Fibroblast of lung (primary cell): ENCODE measurements around the gene EPS15. TPM values are rescaled to one million over a fixed set of nuclear protein-coding genes. Genes with fewer than 3 reads are reported as not detected.

Experiments
- DNase-seq, 2 donors: peaks; one replicate each; pipeline versions ENCODE4 v3.0.0 to v3.0.0-alpha.2; 2010; ENCODE audit warnings: low read depth in 2 of 2
- H2AFZ ChIP-seq: 2 replicates; pipeline ENCODE4 v1.5.1; 2012; ENCODE audit warnings: low read length, control low read depth, inconsistent platforms
- H3K27ac ChIP-seq: 2 replicates; pipeline ENCODE4 v1.5.1; 2011; ENCODE audit warnings: low read length, control low read depth; ENCODE audit not compliant: insufficient read depth
- H3K27me3 ChIP-seq: 2 replicates; pipeline ENCODE4 v1.5.1; 2011; ENCODE audit warnings: mild to moderate bottlenecking, low read length; ENCODE audit not compliant: control insufficient read depth, insufficient read depth
- H3K36me3 ChIP-seq: 2 replicates; pipeline ENCODE4 v1.5.1; 2011; ENCODE audit warnings: low read length; ENCODE audit not compliant: control insufficient read depth, insufficient read depth
- H3K4me1 ChIP-seq: 2 replicates; pipeline ENCODE4 v1.5.1; 2011; ENCODE audit warnings: low read length; ENCODE audit not compliant: control insufficient read depth, insufficient read depth; ENCODE audit errors: extremely low read depth
- H3K4me2 ChIP-seq: 2 replicates; pipeline ENCODE4 v1.5.1; 2011; ENCODE audit warnings: low read length, control low read depth; ENCODE audit not compliant: insufficient read depth; ENCODE audit errors: extremely low read depth
- H3K4me3 ChIP-seq, 4 experiments: fragments of 200-600 bp in 1 of 4; sonication (generic) in 1 of 4; replicated peaks in 1 of 4; 2 replicates each; pipeline ENCODE4 v1.5.1; 2011 to 2016; ENCODE audit warnings: low read length in 4 of 4, low read depth in 3 of 4, mild to moderate bottlenecking in 3 of 4, control low read depth in 2 of 4, inconsistent platforms in 1 of 4, mixed read lengths in 1 of 4; ENCODE audit not compliant: insufficient read depth in 1 of 4; ENCODE audit errors: control extremely low read depth in 1 of 4
- H3K79me2 ChIP-seq: 2 replicates; pipeline ENCODE4 v1.5.1; 2012; ENCODE audit warnings: mild to moderate bottlenecking, low read length, inconsistent platforms; ENCODE audit not compliant: control insufficient read depth, insufficient read depth
- H3K9ac ChIP-seq: 2 replicates; pipeline ENCODE4 v1.5.1; 2011; ENCODE audit warnings: mild to moderate bottlenecking, low read length, control low read depth; ENCODE audit not compliant: insufficient read depth
- H3K9me3 ChIP-seq: 2 replicates; pipeline ENCODE4 v1.5.1; 2012; ENCODE audit warnings: low read depth, low read length; ENCODE audit not compliant: control insufficient read depth, insufficient read depth
- H4K20me1 ChIP-seq: 2 replicates; pipeline ENCODE4 v1.5.1; 2011; ENCODE audit warnings: low read length; ENCODE audit not compliant: control insufficient read depth, insufficient read depth; ENCODE audit errors: extremely low read depth
- CTCF ChIP-seq, 2 donors: IDR thresholded peaks in 1 of 2; conservative IDR thresholded peaks in 1 of 2; 1 replicate in 1 of 2; 2 replicates in 1 of 2; pipeline ENCODE4 v1.5.1; 2011 to 2012; ENCODE audit warnings: low read length in 2 of 2, control low read depth in 1 of 2, inconsistent platforms in 1 of 2, low read depth in 1 of 2, mild to moderate bottlenecking in 1 of 2
- EZH2 ChIP-seq: IDR thresholded peaks from 2 replicates; pipeline ENCODE4 v1.5.1; 2012; ENCODE audit warnings: low read length, control low read depth, mild to moderate bottlenecking; ENCODE audit errors: missing control alignments
- polyA plus RNA-seq, 2 donors: library from polyadenylated mRNA; depleted of rRNA in 1 of 2; stranded (reverse) in 1 of 2; unstranded in 1 of 2; fragments of >200 nt; gene quantifications; 2 replicates each; pipeline ENCODE4 v1.2.1, GENCODE V29; 2011 to 2012; ENCODE audit warnings: missing spikeins in 1 of 2
- total RNA-seq: library from RNA; depleted of rRNA; stranded (reverse); fragments of >200 nt; gene quantifications from 2 replicates; pipeline ENCODE4 v1.2.1, GENCODE V29; 2014

The EPS15 gene
- total and polyA plus RNA-seq, 2 donors (not counting 1 experiment from before 2014, with no cell fraction given) = 67.7 to 75.5 TPM

- no peak overlapping the region for H3K4me3 ChIP-seq
- H3K4me1 ChIP-seq = no peaks in the 10 kb centered on the region
- no peak overlapping the region for H3K4me2 ChIP-seq
- no peak overlapping the region for H3K27ac ChIP-seq
- H3K9ac ChIP-seq = no peak overlapping the region
- no peak for DNase-seq
- no peak overlapping the region for H2AFZ ChIP-seq
- TF ChIP-seq CTCF (conservative IDR thresholded peaks at IDR 0.05 in 1 of 2, IDR thresholded peaks at IDR 0.05 in 1 of 2; ENCODE audit: low read depth in 1 of 2, low read length in 2 of 2) (no peak), EZH2 (no peak)
- no peaks in the 10 kb centered on the region for H3K36me3 ChIP-seq
- no peaks in the 10 kb centered on the region for H3K27me3 ChIP-seq
- no peaks in the 10 kb centered on the region for H3K79me2 ChIP-seq
- no peaks in the 10 kb centered on the region for H4K20me1 ChIP-seq
- H3K9me3 ChIP-seq = no peaks in the 10 kb centered on the region
These were observed 212.1 kb downstream of the EPS15 start for GRCh38 chr1:51306950-51307349.

GRCh38 chr1:51305371-51305823 lies 213.7 kb downstream of the EPS15 start:
- Histone ChIP-seq H3K27ac (no peak overlapping the region), H3K9me3 (no peaks in the 10 kb centered on the region), H3K36me3 (no peaks in the 10 kb centered on the region), H4K20me1 (no peaks in the 10 kb centered on the region), H3K9ac (no peak overlapping the region), H3K4me2 (no peak overlapping the region), H3K4me3 (no peak overlapping the region), H2AFZ (no peak overlapping the region), H3K27me3 (no peaks in the 10 kb centered on the region), H3K4me1 (no peaks in the 10 kb centered on the region), H3K79me2 (no peaks in the 10 kb centered on the region)
- DNase-seq = no peak
- TF ChIP-seq CTCF (conservative IDR thresholded peaks at IDR 0.05 in 1 of 2, IDR thresholded peaks at IDR 0.05 in 1 of 2; ENCODE audit: low read depth in 1 of 2, low read length in 2 of 2) = no peak
- no peak for TF ChIP-seq EZH2

GRCh38 chr1:51304360-51304759 lies 214.7 kb downstream of the EPS15 start:
- H3K9ac ChIP-seq = no peak overlapping the region
- no peak for TF ChIP-seq CTCF (conservative IDR thresholded peaks at IDR 0.05 in 1 of 2, IDR thresholded peaks at IDR 0.05 in 1 of 2; ENCODE audit: low read depth in 1 of 2, low read length in 2 of 2)
- no peak for TF ChIP-seq EZH2
- DNase-seq = no peak
- H3K4me1 ChIP-seq = no peaks in the 10 kb centered on the region
- H3K27ac ChIP-seq = no peak overlapping the region
- no peak overlapping the region for H3K4me2 ChIP-seq
- no peak overlapping the region for H2AFZ ChIP-seq
- H3K79me2 ChIP-seq = no peaks in the 10 kb centered on the region
- no peaks in the 10 kb centered on the region for H3K9me3 ChIP-seq
- H3K36me3 ChIP-seq = no peaks in the 10 kb centered on the region
- H4K20me1 ChIP-seq = no peaks in the 10 kb centered on the region
- no peaks in the 10 kb centered on the region for H3K27me3 ChIP-seq
- H3K4me3 ChIP-seq = no peak overlapping the region

Other genes starting within 250 kb of the EPS15 start
- gene TTC39A, start 188.7 kb downstream of the EPS15 start, total RNA-seq = 0.51 and 1.5 TPM in 2 replicates
- gene TTC39A, start 188.7 kb downstream of the EPS15 start, polyA plus RNA-seq = 0.28 and 0.72 TPM in 2 replicates
- gene OSBPL9, start 97.8 kb upstream of the EPS15 start, total RNA-seq = 72.4 and 90.7 TPM in 2 replicates
- gene OSBPL9, start 97.8 kb upstream of the EPS15 start, polyA plus RNA-seq = 41.9 and 62.5 TPM in 2 replicates